AG08395 (cell line): ENCODE data around the gene AGBL2.
A peak's percentile ranks its signal among the peaks of the same experiment; 100 is the strongest.
"Not testable (repeated sequence)": the region's sequence is repeated elsewhere in the genome, so short reads cannot be mapped to it uniquely, and the experiment has no call there.

ENCODE experiments used
- DNase-seq: peaks from one replicate; pipeline ENCODE4 v3.0.0; 2012; ENCODE audit warnings: mixed read lengths, low spot score

The AGBL2 gene, protein sequence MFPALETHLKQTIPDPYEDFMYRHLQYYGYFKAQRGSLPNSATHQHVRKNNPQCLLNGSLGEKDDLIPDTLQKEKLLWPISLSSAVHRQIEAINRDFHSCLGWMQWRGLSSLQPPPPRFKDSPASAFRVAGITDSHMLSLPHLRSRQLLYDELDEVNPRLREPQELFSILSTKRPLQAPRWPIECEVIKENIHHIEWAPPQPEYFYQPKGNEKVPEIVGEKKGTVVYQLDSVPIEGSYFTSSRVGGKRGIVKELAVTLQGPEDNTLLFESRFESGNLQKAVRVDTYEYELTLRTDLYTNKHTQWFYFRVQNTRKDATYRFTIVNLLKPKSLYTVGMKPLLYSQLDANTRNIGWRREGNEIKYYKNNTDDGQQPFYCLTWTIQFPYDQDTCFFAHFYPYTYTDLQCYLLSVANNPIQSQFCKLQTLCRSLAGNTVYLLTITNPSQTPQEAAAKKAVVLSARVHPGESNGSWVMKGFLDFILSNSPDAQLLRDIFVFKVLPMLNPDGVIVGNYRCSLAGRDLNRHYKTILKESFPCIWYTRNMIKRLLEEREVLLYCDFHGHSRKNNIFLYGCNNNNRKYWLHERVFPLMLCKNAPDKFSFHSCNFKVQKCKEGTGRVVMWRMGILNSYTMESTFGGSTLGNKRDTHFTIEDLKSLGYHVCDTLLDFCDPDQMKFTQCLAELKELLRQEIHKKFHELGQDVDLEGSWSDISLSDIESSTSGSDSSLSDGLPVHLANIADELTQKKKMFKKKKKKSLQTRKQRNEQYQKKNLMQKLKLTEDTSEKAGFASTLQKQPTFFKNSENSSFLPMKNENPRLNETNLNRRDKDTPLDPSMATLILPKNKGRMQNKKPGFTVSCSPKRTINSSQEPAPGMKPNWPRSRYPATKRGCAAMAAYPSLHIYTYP

GRCh38 chr11:47715082-47715669, at the start of gene AGBL2:
Gene AGBL2, minus strand, starts transcription at chr11:47715369. Its CDS starts 719 bp downstream, at chr11:47714650.
- peak; percentile 82 for DNase-seq

DNA sequence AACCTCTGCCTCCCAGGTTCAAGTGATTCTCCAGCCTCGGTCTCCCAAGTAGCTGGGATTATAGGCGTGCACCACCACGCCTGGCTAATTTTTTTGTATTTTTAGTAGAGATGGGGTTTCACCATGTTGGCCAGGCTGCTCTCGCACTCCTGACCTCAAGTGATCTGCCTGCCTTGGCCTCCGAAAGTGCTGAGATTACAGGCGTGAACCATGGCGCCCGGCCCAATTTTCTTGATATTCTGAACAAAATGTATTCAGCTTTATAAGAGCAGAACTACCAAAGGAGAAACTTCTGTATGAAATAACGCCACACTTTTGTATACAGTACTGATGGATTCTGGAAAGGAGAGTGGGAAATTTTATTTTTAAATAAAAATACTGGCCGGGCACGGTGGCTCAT, 44.1 kb upstream of the AGBL2 start:
- DNase-seq = not testable (repeated sequence)

GRCh38 chr11:47756208-47756607, 41.0 kb upstream of the AGBL2 start:
- no peak for DNase-seq

GRCh38 chr11:47750725-47751124, 35.6 kb upstream of the AGBL2 start:
- no peak for DNase-seq

DNA sequence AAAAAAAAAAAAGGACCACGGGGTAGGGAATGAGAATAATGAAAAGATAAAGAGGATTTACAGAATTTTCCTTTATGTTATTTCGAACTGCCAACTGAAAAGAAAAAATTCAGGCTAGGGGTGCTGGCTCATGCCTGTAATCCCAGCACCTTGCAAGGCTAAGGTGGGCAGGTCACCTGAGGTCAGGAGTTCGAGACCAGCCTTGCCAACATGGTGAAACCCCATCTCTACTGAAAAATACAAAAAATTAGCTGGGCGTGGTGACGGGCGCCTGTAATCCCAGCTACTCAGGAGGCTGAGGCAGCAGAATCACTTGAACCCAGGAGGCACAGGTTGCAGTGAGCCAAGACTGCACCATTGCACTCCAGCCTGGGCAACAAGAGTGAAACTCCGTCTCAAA, 27.3 kb upstream of the AGBL2 start:
- not testable (repeated sequence) for DNase-seq

GRCh38 chr11:47737817-47738216, 22.6 kb upstream of the AGBL2 start:
- not testable (repeated sequence) for DNase-seq

- DNase-seq = no peak
Observed at GRCh38 chr11:47732271-47732670, 17.1 kb upstream of the AGBL2 start.

DNA sequence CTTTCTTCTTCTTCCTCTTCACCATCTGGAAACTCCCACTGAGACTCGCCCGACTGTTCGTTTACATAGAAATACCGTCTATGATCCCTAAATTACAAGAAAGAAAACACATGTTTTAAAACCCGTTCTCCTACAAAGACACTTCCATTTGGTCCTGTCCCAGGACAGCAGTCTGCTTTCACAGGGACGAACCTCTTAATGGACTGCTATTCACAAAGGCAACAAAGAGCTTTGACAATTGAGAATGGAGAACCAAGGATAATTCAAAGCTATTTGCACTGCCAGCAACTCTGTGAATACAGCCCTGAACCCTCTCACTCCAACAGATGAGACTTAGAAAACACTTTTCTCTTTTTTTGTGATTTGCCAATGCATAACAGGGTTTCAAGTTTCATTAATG, 16.3 kb upstream of the AGBL2 start:
- no peak for DNase-seq

- no peak for DNase-seq
Observed at GRCh38 chr11:47726878-47727514, 11.8 kb upstream of the AGBL2 start.

DNA sequence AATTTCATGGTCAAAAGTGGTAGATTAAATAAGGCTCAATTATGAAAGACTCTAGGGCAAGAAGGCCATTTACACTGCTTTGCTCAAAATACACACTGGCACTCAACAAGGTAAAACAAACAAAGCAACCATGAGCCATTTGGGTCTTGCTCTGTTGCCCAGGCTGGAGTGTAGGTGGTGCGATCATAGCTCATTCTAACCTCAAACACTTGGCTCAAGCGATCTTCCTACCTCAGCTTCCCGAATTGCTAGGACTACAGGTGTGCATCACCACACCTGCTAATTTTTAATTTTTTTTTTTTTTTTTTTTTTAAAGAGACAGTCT, 10.9 kb upstream of the AGBL2 start:
- no peak for DNase-seq

DNA sequence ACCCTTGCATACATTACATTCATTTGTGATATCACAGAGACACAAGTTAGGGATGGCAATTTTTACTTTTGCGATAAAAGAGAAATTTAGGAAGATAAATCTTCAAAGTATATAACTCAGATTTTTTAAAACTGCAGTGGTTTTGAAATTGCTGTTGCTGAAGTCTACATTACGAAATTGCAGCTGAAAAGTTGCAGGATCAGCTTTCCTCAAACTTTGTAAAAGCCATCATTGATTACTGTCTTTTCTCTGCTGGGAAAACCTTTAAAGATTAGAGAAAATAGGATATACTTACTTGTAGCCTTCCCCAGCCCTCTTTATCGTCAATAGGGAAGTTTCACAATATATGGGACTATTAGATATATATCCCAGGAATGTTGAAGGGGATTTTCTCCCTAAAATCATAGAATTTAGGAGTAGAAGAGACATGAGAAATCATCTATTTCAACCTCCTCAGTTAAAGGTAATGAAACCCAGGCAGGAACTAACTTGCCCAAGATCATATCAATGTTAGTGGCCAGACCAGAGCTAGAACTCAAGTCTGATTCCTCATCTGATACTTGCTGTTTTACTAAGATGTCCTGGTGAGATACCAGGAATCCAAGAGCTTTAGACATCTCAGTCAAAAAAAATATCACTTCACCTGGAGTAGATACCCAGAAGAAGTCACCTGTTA, 10.4 kb upstream of the AGBL2 start:
- no peak for DNase-seq

GRCh38 chr11:47724041-47724729, 9.0 kb upstream of the AGBL2 start:
- no peak for DNase-seq

DNA sequence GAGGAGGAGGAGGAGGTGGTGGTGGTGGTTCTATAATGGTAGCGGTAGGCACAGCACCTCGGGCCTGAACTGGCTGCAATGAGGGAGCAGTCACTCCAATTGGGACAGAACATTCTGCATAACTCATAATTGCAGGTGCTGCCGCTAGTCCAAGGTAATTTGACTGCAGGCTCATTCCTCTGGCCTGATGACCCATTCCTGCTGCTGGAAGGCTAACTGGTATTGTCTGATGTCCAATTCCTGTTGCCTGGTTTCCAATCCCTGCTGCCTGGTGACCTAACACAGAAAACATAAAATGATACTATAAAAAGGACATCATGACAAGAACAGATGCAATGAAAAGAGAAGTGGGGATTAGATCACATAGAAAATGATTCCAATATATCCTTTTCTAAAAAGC, 7.9 kb upstream of the AGBL2 start:
- no peak for DNase-seq

GRCh38 chr11:47720651-47721050, 5.5 kb upstream of the AGBL2 start:
- DNase-seq = no peak

GRCh38 chr11:47716692-47717091, 1.5 kb upstream of the AGBL2 start:
- no peak for DNase-seq

GRCh38 chr11:47714554-47715081, 551 bp downstream of the AGBL2 start:
- DNase-seq = peak; percentile 38

DNA sequence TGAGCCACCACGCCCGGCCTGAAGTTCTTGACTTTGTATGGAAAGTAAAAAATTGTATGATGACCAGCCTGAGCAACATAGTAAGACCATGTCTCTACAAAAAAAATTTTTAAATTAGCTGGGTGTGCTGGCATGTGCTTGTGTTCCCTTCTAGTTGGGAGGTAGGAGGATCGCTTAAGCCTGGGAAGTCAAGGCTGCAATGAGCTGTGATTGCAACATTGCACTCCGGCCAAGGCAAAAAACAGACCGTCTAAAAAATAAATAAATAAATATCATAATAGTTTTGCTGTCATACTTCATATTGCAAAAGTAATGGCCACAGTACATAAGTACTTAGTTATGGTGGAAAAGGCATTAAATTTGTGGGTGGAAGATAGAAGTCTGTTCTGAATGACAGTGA, 3.4 kb downstream of the AGBL2 start:
- no peak for DNase-seq

DNA sequence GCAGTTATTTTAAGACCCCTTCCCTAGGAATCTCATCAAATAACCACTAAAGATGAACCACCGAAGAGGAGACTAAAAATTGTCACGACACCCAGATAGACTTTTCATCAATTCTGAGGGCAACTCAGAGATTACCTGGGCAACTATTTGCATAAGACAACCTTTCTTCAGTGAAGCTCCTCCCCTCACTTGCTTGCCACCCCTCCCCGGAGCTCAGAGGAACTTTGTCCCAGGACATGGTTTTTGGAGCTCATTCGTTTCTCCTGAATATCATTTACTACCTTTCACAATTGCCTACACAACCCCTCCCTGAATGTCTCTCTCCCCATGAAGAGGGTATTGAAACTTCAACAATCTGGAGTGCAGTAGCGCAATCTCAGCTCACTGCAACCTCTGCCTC, 3.9 kb downstream of the AGBL2 start:
- DNase-seq = no peak

DNA sequence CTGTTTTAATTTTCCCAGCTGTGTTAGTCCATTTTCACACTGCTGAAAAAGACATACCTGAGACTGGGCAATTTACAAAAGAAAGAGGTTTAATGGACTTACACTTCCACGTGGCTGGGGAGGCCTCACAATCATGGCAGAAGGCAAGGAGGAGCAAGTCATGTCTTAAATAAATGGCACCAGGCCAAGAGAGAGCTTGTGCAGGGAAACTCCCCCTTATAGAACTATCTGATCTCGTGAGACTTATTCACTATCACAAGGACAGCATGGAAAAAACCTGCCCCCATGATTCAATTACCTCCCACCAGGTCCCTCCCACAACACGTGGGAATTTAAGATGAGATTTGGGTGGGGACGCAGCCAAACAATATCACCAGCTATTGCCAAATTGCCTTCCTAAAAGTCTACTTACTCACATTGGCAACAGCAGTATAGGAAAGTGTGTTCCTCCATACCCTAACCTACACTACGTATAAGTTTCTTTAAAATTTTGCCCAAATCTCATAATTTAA, 7.8 kb downstream of the AGBL2 start:
- not testable (repeated sequence) for DNase-seq

GRCh38 chr11:47705721-47706120, 9.4 kb downstream of the AGBL2 start:
- DNase-seq = no peak

GRCh38 chr11:47691979-47692378, 23.2 kb downstream of the AGBL2 start:
- no peak for DNase-seq
